Hematopoietic multipotent progenitor cell treated with erythropoietin and hydrocortisone succinate and interleukin-3 and kit ligand, for 17 days (in vitro differentiated cells): ENCODE measurements around the gene USP37.

Experiments
- DNase-seq: peaks from one replicate; pipeline ENCODE4 v3.0.0-alpha.2; 2015; ENCODE audit warnings: low spot score

Gene USP37

DNA sequence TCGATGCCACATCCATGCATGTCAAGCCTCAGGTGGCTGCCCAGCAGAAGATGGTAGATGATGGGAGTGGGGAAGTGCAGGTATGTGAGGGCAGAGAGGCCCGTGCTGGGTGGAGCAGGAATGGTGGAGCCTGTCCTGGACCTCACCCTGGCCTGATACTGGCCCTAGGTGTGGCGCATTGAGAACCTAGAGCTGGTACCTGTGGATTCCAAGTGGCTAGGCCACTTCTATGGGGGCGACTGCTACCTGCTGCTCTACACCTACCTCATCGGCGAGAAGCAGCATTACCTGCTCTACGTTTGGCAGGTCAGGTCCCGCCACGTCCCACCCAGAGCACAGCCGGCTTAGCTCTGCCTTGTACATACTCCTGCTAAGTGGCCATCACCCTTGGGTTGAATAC lies 136.3 kb downstream of the USP37 start:
- no peak for DNase-seq

DNA sequence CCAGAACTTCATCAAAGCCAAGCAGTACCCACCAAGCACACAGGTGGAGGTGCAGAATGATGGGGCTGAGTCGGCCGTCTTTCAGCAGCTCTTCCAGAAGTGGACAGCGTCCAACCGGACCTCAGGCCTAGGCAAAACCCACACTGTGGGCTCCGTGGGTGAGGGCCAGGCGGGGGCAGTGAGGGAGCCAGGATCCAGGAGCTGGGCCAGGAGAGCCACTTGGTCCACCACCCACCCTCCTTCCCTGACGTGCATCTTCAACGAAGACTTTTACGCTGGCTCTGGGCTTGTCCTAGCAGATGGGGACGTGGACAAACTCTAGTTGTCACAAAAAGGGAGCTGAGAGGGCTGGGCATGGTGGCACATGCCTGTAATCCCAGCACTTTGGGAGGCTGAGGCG lies 137.4 kb downstream of the USP37 start:
- no peak for DNase-seq

DNA sequence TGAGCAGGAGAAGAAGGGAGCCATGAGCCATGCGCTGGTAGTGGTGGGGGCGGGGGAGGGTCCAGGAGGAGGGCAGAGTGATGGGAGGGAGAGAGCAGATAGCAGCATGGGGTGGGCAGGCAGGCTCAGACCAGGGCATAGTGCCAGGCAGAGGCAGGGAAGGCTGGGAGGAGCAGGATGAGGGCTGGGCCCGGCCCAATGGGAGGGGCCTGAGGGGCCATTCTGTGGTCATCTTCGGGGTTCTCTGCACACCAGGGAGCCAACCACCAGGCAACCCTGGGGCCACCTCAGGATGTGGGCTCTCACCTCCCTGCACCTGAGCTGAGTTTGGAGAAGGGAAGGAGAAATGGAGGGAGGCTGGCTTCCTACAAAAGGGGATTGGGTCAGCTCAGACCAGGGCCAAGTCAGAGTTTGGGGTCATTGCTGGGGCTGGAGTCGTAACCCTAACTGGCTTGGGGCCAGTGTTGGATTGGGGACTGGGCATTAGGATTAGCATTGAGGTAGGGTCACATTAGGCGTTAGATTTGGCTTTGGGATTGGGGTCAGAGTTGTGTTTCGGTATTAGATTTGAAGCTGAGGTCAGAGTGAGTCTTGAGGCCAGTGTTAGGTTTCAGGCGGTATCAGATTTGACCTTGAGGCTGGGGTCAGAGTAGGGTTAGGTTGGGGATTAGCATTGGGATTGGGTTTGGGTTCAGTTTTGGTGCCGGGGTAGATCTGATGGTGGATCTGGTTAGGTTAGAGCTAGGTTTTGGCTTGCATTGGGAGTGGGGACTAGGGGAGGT lies 138.0 kb downstream of the USP37 start:
- DNase-seq, result peak; percentile 69

DNA sequence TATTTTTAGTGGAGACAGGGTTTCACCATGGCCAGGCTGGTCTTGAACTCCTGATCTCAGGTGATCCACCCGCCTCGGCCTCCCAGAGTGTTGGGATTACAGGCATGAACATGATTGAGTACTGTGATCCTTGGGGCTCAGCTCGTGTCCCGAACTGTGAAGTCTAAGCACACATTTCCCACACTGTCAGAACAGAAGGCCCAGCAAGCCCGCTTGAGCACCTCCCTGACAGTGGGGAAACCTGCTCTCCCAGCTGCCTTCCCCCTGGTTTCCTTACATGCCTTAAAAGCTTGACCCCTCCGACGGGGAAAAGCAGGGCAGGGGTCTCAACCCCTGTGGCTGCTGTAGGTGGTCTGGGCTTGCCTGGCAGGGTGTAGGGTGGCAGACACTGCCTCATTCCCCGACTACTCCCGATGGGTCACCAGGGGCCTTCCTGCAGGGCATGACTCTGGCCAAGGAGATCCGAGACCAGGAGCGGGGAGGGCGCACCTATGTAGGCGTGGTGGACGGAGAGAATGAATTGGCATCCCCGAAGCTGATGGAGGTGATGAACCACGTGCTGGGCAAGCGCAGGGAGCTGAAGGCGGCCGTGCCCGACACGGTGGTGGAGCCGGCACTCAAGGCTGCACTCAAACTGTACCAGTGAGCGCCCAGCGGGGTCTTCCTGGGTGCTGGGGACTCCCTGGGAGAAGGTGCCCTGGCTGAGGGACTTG lies 139.1 kb downstream of the USP37 start:
- DNase-seq, result no peak

DNA sequence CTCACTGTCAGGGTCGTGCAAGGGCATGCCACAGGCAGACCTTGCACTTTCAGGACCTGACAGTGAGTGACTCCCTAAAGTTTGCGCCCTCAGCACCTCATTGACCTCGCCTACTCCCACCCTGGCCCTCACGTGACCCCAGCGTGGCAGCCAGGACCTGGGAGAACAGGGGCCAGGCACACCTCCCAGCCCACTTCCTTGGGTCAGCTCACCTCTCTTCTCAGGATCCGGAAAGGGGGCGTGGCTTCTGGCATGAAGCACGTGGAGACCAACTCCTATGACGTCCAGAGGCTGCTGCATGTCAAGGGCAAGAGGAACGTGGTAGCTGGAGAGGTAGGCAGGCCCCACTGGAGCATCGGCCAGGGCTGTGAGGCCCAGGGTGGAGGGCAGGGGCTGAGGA lies 140.4 kb downstream of the USP37 start:
- DNase-seq, result no peak

DNA sequence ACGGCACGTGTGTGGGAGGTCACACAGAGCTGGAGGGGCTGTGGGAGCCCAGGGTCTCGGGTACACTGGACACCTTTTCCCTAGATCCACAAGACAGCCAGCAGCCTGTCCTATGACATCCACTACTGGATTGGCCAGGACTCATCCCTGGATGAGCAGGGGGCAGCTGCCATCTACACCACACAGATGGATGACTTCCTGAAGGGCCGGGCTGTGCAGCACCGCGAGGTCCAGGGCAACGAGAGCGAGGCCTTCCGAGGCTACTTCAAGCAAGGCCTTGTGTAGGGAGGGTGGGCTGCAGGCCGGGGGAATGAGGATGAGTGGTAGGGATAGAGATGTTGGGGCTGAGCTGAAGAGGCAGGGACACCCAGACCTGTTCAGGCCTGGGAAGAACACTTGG lies 142.6 kb downstream of the USP37 start:
- DNase-seq, result no peak

DNA sequence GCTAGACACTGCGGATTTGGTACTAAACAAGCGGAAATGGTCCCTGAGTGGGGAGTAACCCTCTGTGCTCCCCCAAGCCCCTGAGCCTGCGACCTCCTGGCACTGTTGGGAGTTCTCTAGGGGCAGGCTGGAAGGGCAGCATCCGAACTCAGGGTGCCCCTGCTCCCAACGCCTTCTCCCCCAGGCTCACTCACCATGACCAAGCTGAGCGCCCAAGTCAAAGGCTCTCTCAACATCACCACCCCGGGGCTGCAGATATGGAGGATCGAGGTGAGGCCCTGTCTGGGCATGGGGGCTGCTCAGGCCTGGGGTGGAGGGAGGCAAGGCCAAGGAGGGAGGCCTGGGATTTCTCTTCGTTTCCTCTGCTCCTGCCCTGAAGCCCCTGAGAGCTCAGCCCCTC lies 144.6 kb downstream of the USP37 start:
- DNase-seq, result no peak

DNA sequence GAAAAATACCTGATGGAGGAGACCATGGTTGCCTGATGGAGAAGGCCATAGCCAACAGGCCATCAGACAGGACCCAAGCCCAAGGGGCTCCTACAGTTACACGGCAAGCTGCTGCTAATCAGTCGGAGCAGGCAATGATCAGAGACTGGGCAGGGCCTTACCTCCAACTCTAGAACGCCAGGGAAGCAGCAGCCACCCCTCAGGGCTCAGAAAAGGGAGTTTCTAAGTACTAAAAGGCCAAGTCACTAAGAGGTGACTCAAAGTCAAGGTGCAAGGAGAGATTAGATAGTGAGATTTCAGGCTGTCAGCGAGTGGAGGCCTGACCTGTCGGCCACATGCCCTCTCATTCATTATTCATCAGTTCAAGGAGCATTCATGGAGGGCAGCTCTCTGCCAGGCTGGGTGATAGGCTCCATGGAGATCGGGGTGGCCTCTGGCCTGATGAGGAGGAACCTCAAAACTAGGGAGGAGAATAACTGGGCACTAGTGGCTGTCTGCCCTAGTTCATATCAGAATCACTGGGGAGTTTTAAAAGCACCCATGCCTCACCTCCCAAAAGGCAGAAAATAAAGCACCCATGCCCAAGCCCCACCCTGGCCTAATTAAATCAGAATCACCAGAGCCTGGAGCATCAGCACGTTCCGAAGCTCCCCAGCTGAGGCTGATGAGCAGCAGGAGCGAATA lies 145.6 kb downstream of the USP37 start:
- DNase-seq, result peak; percentile 84

DNA sequence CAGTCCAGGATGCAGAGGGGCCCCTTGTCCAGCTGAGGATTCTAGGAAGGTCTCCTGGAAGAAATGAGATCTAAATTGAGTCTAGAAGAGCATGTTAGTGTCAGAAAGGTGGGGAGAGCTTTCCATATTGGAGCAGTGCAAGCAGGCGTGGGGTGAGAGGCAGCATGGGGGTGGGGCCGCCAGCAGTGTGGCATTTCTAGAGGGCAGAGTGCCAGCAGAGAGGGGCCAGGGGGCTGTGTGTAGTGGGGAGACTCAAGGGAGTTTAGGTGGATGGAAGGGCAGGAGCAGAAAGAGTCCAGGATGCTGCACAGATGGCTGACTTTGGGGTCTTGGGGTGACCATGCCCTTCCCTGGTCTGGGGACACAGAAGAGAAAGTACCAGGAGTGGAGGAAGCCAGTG lies 147.1 kb downstream of the USP37 start:
- DNase-seq, result no peak

DNA sequence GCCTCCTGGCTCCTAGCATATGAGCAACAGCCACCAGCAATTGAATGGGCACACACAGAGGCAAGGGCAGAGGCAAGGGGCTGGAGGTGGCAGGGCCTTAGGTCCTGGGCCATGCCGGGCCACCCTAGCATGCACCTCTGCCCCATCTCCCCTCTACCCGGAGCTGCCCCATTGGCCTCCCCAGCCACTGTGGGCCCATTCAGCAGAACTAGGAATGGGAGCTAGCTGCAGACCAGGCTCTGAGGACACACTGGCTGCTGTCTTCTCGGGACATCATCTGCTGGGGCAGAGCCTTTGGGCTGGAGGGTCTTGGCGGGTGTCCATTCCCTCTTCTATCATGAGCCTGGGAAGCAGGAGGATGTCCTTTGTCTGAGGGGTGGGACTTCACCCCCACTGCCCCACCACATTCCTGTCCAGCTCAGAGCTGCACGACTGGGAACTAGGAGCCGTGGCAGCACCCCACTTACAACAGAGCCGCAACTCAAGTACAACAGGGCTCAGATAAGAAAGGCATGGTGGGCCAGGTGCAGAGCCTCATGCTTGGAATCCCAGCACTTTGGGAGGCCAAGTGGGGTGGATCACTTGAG lies 148.4 kb downstream of the USP37 start:
- DNase-seq, result no peak

DNA sequence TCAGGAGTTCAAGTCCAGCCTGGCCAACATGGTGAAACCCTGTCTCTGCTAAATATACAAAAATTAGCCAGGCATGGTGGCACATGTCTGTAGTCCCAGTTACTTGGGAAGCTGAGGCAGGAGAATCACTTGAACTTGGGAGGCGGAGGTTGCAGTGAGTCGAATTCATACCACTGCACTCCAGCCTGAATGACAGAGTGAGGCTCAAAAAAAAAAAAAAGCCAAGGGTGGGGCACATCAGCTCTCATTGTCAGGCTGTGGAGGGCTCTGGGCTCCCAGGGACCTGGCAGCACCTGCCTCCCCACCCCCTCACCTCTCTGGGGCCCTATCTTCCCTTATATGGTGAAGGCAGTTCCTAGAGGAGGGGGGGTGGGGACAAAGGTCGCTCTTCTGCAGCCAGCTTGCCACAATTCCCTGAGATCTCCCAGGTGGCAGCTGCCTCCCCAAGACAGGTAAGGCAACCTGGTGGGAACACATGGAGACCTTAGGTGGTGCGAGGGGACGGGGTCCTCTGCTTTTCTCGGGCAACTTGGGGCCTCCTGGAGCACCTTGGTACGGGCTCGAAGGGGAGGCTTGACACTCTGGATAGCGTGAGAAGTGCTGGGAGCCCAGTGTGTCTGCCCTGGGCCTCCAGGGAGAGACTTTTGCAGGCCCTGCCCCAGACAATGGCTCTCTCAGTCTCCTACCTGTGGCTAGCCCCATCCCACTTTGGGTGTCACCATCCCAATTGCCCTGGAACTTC lies 149.3 kb downstream of the USP37 start, which contains the start of gene VIL1:
Gene VIL1, plus strand, starts transcription at position 407 of the 742 bp plus-strand sequence. CDS start 4,656 bp downstream, outside the sequence.
- DNase-seq, result no peak

DNA sequence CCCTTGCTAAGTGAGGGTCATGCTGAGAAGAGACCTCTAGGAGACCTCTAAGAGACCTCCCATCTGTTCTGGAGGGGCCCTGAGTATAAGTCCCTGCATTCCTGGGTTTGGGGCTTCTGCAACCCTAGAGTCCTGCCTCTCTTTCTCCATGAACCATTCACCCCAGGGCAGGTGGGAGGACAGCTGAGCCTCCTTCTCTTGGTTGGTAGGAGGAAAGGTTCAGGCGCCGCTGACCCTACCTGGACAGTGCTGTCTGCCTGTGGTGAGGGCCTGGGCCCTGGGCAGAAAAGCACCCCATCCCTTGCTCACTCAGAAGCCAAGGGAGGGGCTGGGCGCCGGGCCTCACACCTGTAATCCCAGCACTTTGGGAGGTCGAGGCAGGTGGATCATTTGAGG lies 149.8 kb downstream of the USP37 start:
- no peak for DNase-seq

DNA sequence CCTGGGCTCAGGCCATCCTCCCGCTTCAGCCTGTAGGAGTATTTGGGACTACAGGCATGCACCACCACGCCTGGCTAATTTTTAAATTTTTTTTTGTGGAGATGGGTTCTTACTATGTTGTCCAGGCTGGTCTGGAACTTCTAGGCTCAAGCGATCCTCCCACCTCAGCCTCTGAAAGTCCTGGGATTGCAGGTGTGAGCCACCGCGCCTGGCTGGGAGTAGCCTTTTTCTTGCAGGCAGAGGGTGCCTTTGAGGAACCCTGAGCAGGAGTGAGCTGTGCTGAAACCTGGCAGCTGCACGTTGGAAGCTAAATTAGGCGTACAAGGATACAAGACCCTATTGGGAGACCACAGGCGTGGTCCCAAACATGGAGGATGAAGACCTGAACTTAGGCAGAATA lies 160.4 kb downstream of the USP37 start:
- DNase-seq, result no peak

DNA sequence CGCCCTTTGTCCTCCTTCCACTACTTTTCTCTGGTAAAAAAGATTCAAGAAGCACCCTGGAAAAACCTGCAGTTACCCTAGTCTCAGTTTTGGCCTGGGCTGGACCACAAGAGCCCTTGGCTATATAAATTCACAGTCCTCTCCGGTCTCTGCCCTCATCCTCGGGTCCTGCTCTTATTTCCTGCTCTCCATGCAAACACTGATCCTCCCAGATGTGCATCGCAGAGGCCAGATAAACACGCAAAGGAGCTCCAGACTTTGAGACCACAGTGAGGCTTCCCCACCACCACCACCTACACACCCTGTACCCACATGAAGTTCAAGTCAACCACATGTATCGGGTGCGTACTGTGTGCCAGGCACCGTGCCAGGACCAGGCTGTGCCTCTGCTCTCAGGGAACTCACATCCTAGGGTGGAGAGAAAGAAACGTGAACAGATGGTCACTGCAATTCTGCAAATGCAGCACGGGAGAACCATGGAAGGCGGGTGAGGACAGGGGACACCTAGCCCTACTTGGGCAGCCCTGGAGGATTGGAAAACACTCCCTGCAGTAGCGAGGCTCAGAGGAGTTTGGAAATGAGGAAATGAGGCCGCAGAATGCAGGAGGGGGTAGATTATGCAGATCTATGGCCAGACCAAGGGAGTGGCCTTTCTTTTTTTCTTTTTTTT lies 161.1 kb downstream of the USP37 start:
- DNase-seq, result peak; percentile 84

DNA sequence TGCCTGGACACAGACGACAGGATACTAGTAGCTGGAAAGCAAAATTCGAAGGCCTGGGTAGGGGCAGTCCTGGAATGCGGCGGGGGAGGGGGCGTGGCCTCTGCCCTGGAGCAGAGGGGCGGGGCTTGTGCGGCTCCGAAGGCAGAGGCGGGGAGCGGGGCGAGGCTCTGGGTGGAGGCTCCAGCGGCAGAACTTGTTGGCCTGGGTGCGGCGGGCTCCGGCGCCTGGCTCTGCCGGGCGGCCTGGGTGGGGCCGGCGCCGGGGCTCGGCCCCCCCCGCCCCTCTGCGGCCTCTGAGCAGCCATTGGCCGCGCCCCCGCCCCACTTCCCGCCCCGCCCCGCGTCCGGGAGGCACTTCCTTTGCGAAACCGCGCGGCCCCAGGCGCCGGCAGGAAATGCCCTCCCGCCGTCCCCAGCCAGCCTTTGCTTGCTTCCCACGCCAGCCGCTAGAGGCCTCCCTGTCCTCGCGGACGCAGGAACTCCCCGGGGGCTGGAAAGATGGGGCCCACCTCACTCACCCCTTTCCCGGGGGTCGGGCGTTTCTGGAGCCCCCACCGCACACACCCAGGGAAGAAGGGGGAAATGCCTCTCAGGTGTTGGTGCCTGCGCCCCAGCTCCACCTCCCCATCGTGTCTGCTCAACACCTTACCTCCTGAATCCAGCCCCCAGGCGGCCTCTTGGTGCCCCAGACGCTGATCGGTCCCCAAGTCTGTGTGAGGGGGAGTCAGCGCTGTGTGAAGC lies 161.8 kb downstream of the USP37 start:
- peak; percentile 94 for DNase-seq

DNA sequence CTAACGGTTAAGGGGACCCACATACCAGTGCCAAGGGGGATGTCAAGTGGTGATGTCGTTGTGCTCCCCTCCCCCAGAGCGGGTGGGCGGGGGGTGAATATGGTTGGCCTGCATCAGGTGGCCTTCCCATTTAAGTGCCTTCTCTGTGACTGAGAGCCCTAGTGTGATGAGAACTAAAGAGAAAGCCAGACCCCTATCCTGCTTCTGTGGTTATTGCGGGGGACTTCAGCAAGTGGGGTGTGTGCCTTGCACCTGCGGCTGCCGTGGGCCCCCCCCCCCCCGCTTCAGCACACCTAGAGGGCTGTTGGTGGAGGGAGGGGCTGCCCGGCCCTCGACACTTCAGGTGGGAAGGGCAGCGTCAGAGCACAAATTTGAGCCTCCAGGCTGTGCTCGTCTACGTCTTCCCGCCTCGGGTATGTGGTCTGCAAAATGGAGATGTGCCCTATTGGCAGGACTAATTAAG lies 162.4 kb downstream of the USP37 start:
- no peak for DNase-seq

DNA sequence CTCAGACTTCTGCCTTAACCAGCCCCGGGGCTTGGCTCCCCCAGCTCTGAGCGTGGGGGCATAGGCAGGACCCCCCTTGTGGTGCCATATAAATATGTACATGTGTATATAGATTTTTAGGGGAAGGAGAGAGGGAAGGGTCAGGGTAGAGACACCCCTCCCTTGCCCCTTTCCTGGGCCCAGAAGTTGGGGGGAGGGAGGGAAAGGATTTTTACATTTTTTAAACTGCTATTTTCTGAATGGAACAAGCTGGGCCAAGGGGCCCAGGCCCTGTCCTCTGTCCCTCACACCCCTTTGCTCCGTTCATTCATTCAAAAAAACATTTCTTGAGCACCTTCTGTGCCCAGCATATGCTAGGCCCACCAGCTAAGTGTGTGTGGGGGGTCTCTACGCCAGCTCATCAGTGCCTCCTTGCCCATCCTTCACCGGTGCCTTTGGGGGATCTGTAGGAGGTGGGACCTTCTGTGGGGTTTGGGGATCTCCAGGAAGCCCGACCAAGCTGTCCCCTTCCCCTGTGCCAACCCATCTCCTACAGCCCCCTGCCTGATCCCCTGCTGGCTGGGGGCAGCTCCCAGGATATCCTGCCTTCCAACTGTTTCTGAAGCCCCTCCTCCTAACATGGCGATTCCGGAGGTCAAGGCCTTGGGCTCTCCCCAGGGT lies 162.9 kb downstream of the USP37 start:
- DNase-seq, result no peak

DNA sequence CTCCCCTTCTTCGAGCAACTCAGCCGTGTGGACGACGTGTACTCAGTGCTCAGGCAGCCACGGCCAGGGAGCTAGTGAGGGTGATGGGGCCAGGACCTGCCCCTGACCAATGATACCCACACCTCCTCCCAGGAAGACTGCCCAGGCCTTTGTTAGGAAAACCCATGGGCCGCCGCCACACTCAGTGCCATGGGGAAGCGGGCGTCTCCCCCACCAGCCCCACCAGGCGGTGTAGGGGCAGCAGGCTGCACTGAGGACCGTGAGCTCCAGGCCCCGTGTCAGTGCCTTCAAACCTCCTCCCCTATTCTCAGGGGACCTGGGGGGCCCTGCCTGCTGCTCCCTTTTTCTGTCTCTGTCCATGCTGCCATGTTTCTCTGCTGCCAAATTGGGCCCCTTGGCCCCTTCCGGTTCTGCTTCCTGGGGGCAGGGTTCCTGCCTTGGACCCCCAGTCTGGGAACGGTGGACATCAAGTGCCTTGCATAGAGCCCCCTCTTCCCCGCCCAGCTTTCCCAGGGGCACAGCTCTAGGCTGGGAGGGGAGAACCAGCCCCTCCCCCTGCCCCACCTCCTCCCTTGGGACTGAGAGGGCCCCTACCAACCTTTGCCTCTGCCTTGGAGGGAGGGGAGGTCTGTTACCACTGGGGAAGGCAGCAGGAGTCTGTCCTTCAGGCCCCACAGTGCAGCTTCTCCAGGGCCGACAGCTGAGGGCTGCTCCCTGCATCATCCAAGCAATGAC lies 163.6 kb downstream of the USP37 start:
- DNase-seq, result no peak

DNA sequence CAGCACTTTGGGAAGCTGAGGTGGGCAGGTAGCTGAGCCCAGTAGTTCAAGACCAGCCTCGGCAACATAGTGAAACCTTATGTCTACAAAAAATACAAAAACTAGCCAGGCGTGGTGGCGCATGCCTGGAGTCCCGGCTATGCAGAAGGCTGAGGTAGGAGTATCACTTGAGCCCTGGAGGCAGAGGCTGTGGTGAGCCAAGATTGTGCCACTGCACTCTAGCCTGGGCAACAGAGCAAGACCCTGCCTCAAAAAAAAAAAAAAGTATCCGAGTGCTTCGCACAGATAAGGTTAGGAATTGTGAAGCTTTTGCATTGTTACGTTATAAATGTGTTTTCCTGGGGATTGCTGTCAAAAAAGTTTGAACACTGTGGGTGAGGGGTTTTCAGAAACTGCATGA lies 164.3 kb downstream of the USP37 start:
- DNase-seq, result no peak
